ENCODE results near the gene SLC6A11. TPM values are rescaled to one million over a fixed set of nuclear protein-coding genes. Genes with fewer than 3 reads are reported as not detected.

SLC6A11 gene
- total RNA-seq, 6 donors from 2014 or later, result 0.07 TPM; not detected in 5

GRCh38 chr3:10786640-10787039 is 29.4 kb upstream of the SLC6A11 start:
- no peak for DNase-seq
- no peaks in the 10 kb centered on the region for H3K36me3 ChIP-seq
- no peak for TF ChIP-seq CTCF (IDR thresholded peaks at IDR 0.05)
- no peak for TF ChIP-seq POLR2A (IDR thresholded peaks at IDR 0.05)
- no peak for TF ChIP-seq EP300 (IDR thresholded peaks at IDR 0.05)
- TF ChIP-seq POLR2AphosphoS5 (IDR thresholded peaks at IDR 0.05), result no peak
- ATAC-seq (ENCODE audit: low FRiP score in 2 of 2), result no peak
- no peak overlapping the region for H3K4me3 ChIP-seq
- H3K27ac ChIP-seq, result no peak overlapping the region
- no peaks in the 10 kb centered on the region for H3K4me1 ChIP-seq
- no peaks in the 10 kb centered on the region for H3K27me3 ChIP-seq
- no peaks in the 10 kb centered on the region for H3K9me3 ChIP-seq

- 41 to 45% methylated on average over 1 of the region's 1 CpG for WGBS, 2 donors
- no peaks in the 10 kb centered on the region for H3K27me3 ChIP-seq
Observed at GRCh38 chr3:10788451-10788850, 27.6 kb upstream of the SLC6A11 start.

GRCh38 chr3:10790713-10791112 is 25.3 kb upstream of the SLC6A11 start:
- Histone ChIP-seq H3K9me3 (no peaks in the 10 kb centered on the region), H3K27me3 (no peaks in the 10 kb centered on the region), H3K4me1 (no peaks in the 10 kb centered on the region), H3K27ac (no peak overlapping the region), H3K36me3 (no peaks in the 10 kb centered on the region), H3K4me3 (no peak overlapping the region)
- ATAC-seq (ENCODE audit: low FRiP score in 2 of 2) (no peak), DNase-seq (no peak)
- TF ChIP-seq EP300 (IDR thresholded peaks at IDR 0.05), result no peak
- no peak for TF ChIP-seq POLR2AphosphoS5 (IDR thresholded peaks at IDR 0.05)
- no peak for TF ChIP-seq CTCF (IDR thresholded peaks at IDR 0.05)
- TF ChIP-seq POLR2A (IDR thresholded peaks at IDR 0.05), result no peak
- 100% methylated on average over 1 of the region's 1 CpG for WGBS, 2 donors

More at GRCh38 chr3:10788451-10788850, 27.6 kb upstream of the SLC6A11 start:
- DNase-seq, result no peak
- Histone ChIP-seq H3K4me3 (no peak overlapping the region), H3K4me1 (no peaks in the 10 kb centered on the region), H3K9me3 (no peaks in the 10 kb centered on the region), H3K36me3 (no peaks in the 10 kb centered on the region), H3K27ac (no peak overlapping the region)
- ATAC-seq (ENCODE audit: low FRiP score in 2 of 2), result no peak
- no peak for TF ChIP-seq POLR2AphosphoS5 (IDR thresholded peaks at IDR 0.05)
- no peak for TF ChIP-seq EP300 (IDR thresholded peaks at IDR 0.05)
- TF ChIP-seq POLR2A (IDR thresholded peaks at IDR 0.05), result no peak
- no peak for TF ChIP-seq CTCF (IDR thresholded peaks at IDR 0.05)

- no peak overlapping the region for H3K4me3 ChIP-seq
- ATAC-seq (ENCODE audit: low FRiP score in 2 of 2) (no peak), DNase-seq (no peak)
- no peaks in the 10 kb centered on the region for H3K9me3 ChIP-seq
- WGBS, 2 donors, result 77 to 84% methylated on average over 4 of the region's 4 CpGs
- no peaks in the 10 kb centered on the region for H3K27me3 ChIP-seq
- TF ChIP-seq EP300 (IDR thresholded peaks at IDR 0.05), result no peak
- no peak for TF ChIP-seq POLR2AphosphoS5 (IDR thresholded peaks at IDR 0.05)
- no peak for TF ChIP-seq CTCF (IDR thresholded peaks at IDR 0.05)
- TF ChIP-seq POLR2A (IDR thresholded peaks at IDR 0.05), result no peak
- no peaks in the 10 kb centered on the region for H3K4me1 ChIP-seq
- no peaks in the 10 kb centered on the region for H3K36me3 ChIP-seq
- no peak overlapping the region for H3K27ac ChIP-seq
Observed at GRCh38 chr3:10792208-10792607, 23.8 kb upstream of the SLC6A11 start.

GRCh38 chr3:10798600-10799367 is 17.2 kb upstream of the SLC6A11 start:
- Histone ChIP-seq H3K27ac (no peak overlapping the region), H3K36me3 (no peaks in the 10 kb centered on the region), H3K4me1 (no peaks in the 10 kb centered on the region), H3K4me3 (no peak overlapping the region), H3K27me3 (no peaks in the 10 kb centered on the region), H3K9me3 (no peaks in the 10 kb centered on the region)
- no peak for DNase-seq
- no peak for ATAC-seq (ENCODE audit: low FRiP score in 2 of 2)
- TF ChIP-seq POLR2A (IDR thresholded peaks at IDR 0.05), result no peak
- 46 to 58% methylated on average over 5 of the region's 5 CpGs for WGBS, 2 donors

Data from upper lobe of left lung (tissue), 6 donors.